H1 (cell line): Measurements from ENCODE around the gene PAQR4. TPM values are rescaled to one million over a fixed set of nuclear protein-coding genes. Genes with fewer than 3 reads are reported as not detected.

Experiments
- ATF2 ChIP-seq: IDR thresholded peaks from 2 replicates; pipeline ENCODE4 v1.6.1; 2012; ENCODE audit warnings: low read length, inconsistent platforms
- CEBPB ChIP-seq: IDR thresholded peaks from 2 replicates; pipeline ENCODE4 v1.6.1; 2012; ENCODE audit warnings: low read depth, low read length
- CHD2 ChIP-seq: IDR thresholded peaks from 2 replicates; pipeline ENCODE4 v1.6.1; 2012; ENCODE audit warnings: low read length, improper control_type of control experiment
- CREB1 ChIP-seq: IDR thresholded peaks from 2 replicates; pipeline ENCODE4 v1.6.1; 2012; ENCODE audit warnings: inconsistent platforms
- CTBP2 ChIP-seq: IDR thresholded peaks from 2 replicates; pipeline ENCODE4 v1.7.0; 2011; ENCODE audit warnings: borderline replicate concordance, mild to moderate bottlenecking, moderate library complexity, mixed read lengths, low read length; ENCODE audit not compliant: insufficient read depth, insufficient read length
- CTCF ChIP-seq, 3 experiments: IDR thresholded peaks; 1 replicate in 2 of 3; 2 replicates in 1 of 3; pipeline versions ENCODE4 v1.5.1 to v1.6.1; 2011; ENCODE audit warnings: low read length in 3 of 3, mild to moderate bottlenecking in 3 of 3, inconsistent platforms in 2 of 3, low read depth in 1 of 3, moderate library complexity in 1 of 3; ENCODE audit not compliant: insufficient read depth in 1 of 3; ENCODE audit errors: control extremely low read depth in 1 of 3
- EGR1 ChIP-seq: IDR thresholded peaks from 2 replicates; pipeline ENCODE4 v1.6.1; 2011; ENCODE audit warnings: low read depth, low read length, borderline replicate concordance
- HDAC6 ChIP-seq: IDR thresholded peaks from one replicate; pipeline ENCODE4 v1.7.1; 2012; ENCODE audit warnings: low read depth, mild to moderate bottlenecking, inconsistent platforms, low read length, moderate library complexity
- KDM1A ChIP-seq: fragments of 200-600, 300-600 bp; sonication (generic); IDR thresholded peaks from 2 replicates; pipeline ENCODE4 v1.7.1; 2016; ENCODE audit warnings: mild to moderate bottlenecking, low read length, borderline replicate concordance
- KDM5A ChIP-seq: fragments of 200-600 bp; IDR thresholded peaks from 2 replicates; pipeline ENCODE4 v1.7.1; 2012; ENCODE audit warnings: mild to moderate bottlenecking, low read length, inconsistent platforms, mixed read lengths
- NANOG ChIP-seq: IDR thresholded peaks from 2 replicates; pipeline ENCODE4 v1.6.1; 2011; ENCODE audit warnings: low read length, low read depth, mild to moderate bottlenecking, inconsistent platforms; ENCODE audit not compliant: insufficient read depth, poor library complexity, severe bottlenecking
- POLR2A ChIP-seq, 2 experiments: IDR thresholded peaks; 1 replicate in 1 of 2; 2 replicates in 1 of 2; pipeline ENCODE4 v1.6.1; 2011; ENCODE audit warnings: low read depth in 2 of 2, low read length in 2 of 2, mild to moderate bottlenecking in 2 of 2; ENCODE audit errors: control extremely low read depth in 1 of 2
- RBBP5 ChIP-seq: IDR thresholded peaks from 2 replicates; pipeline ENCODE4 v1.7.1; 2012; ENCODE audit warnings: low read depth, mild to moderate bottlenecking, inconsistent platforms, low read length, moderate library complexity, borderline replicate concordance
- SIN3A ChIP-seq, 2 experiments: IDR thresholded peaks in 1 of 2; conservative IDR thresholded peaks in 1 of 2; 2 replicates each; pipeline ENCODE4 v1.6.1; 2011 to 2012; ENCODE audit warnings: low read length in 2 of 2, improper control_type of control experiment in 1 of 2, low read depth in 1 of 2, mild to moderate bottlenecking in 1 of 2
- SIRT6 ChIP-seq: IDR thresholded peaks from one replicate; pipeline ENCODE4 v1.7.1; 2012; ENCODE audit warnings: low read length, inconsistent platforms
- SIX5 ChIP-seq: IDR thresholded peaks from 2 replicates; pipeline ENCODE4 v1.6.1; 2011; ENCODE audit warnings: mild to moderate bottlenecking, low read depth, low read length
- SRF ChIP-seq: IDR thresholded peaks from 2 replicates; pipeline ENCODE4 v1.6.1; 2011; ENCODE audit warnings: mild to moderate bottlenecking, low read depth, low read length, moderate library complexity
- TAF7 ChIP-seq: optimal IDR thresholded peaks from 2 replicates; pipeline ENCODE3; 2011; ENCODE audit warnings: low read depth, mild to moderate bottlenecking, inconsistent platforms, low read length, moderate library complexity, borderline replicate concordance
- TBP ChIP-seq: IDR thresholded peaks from 2 replicates; pipeline ENCODE4 v1.6.1; 2011; ENCODE audit warnings: low read depth, low read length, improper control_type of control experiment
- YY1 ChIP-seq: IDR thresholded peaks from 2 replicates; pipeline ENCODE4 v1.6.1; 2011; ENCODE audit warnings: low read depth, mild to moderate bottlenecking, low read length
- ZNF274 ChIP-seq: IDR thresholded peaks from 2 replicates; pipeline ENCODE4 v1.7.0; 2012; ENCODE audit warnings: low read length, borderline replicate concordance; ENCODE audit errors: extremely low read depth
- polyA plus RNA-seq, 7 experiments: library from polyadenylated mRNA; depleted of rRNA in 3 of 7; stranded (reverse) in 5 of 7; unstranded in 2 of 7; fragments of >200 nt in 5 of 7; fragments of 200-250 nt in 2 of 7; gene quantifications; 1 replicate in 5 of 7; 2 replicates in 1 of 7; 4 replicates in 1 of 7; pipeline versions ENCODE4 v1.2.1 to v1.2.3, GENCODE V29; 2011 to 2013; ENCODE audit warnings: missing spikeins in 2 of 7, mixed read lengths in 2 of 7
- total RNA-seq: library from RNA; stranded (reverse); fragmentation: NEBNext Ultra II Directional; extraction: Animal tissue kit (Norgen Biotek cat#: 25700); gene quantifications from 2 replicates; pipeline ENCODE4 v1.2.1, GENCODE V29; 2021

PAQR4 gene
- total and polyA plus RNA-seq, 2 of the 8 experiments (the other 6 are each of a cell fraction or from before 2014, with no cell fraction given) = 28.2 to 34.6 TPM

- TF ChIP-seq SIN3A (conservative IDR thresholded peaks at IDR 0.05 in 1 of 2, IDR thresholded peaks at IDR 0.05 in 1 of 2; ENCODE audit: low read depth in 1 of 2, low read length in 2 of 2) = peak; percentile 87 to 91; a peak in 3 of 4 replicates
- TF ChIP-seq CREB1 = peak; percentile 70
- TF ChIP-seq CTCF (IDR thresholded peaks at IDR 0.05; ENCODE audit: control extremely low read depth in 1 of 3, insufficient read depth in 1 of 3, low read depth in 1 of 3, low read length in 3 of 3) = no peak
- TF ChIP-seq CHD2 = peak; percentile 83
- TF ChIP-seq POLR2A (IDR thresholded peaks at IDR 0.05; ENCODE audit: control extremely low read depth in 1 of 2, low read depth in 2 of 2, low read length in 2 of 2) = peak; percentile 84 to 87
- peak; percentile 86 for TF ChIP-seq TBP
- TF ChIP-seq NANOG = peak; percentile 84
- TF ChIP-seq KDM5A = no peak
- peak; percentile 89 for TF ChIP-seq ATF2
- TF ChIP-seq SIRT6 = no peak
- 0 out of 2 replicates have a peak, but pooled peaks have one; percentile 16 for TF ChIP-seq SRF
- no peak for TF ChIP-seq ZNF274
- peak; percentile 97 for TF ChIP-seq RBBP5
- peak; percentile 85 for TF ChIP-seq TAF7
- peak; percentile 85 for TF ChIP-seq EGR1
- peak; percentile 80; the same call in 1 of the 2 replicates for TF ChIP-seq YY1
- no peak for TF ChIP-seq SIX5
- TF ChIP-seq HDAC6 = no peak
- no peak for TF ChIP-seq CEBPB
- TF ChIP-seq KDM1A = peak; percentile 93
- peak; percentile 93 for TF ChIP-seq CTBP2
Measured at GRCh38 chr16:3007957-3008689, 39.0 kb downstream of the PAQR4 start (continued).
